H1 (cell line): ENCODE results near the gene DBF4B. TPM values are rescaled to one million over a fixed set of nuclear protein-coding genes. Genes with fewer than 3 reads are reported as not detected.
A peak's percentile ranks its signal among the peaks of the same experiment; 100 is the strongest.

Experiments used
- BCL11A ChIP-seq, 2 experiments: IDR thresholded peaks; one replicate each; pipeline ENCODE4 v1.6.1; 2011; ENCODE audit warnings: low read depth in 2 of 2, low read length in 2 of 2, mild to moderate bottlenecking in 2 of 2
- CHD7 ChIP-seq: fragments of 300-600 bp; sonication (generic); IDR thresholded peaks from 2 replicates; pipeline ENCODE4 v1.7.1; 2012; ENCODE audit warnings: low read length, moderate library complexity, mild to moderate bottlenecking, inconsistent platforms; ENCODE audit not compliant: insufficient replicate concordance
- E2F6 ChIP-seq: IDR thresholded peaks from 2 replicates; pipeline ENCODE4 v1.6.1; 2012; ENCODE audit warnings: inconsistent platforms
- KDM1A ChIP-seq: fragments of 200-600, 300-600 bp; sonication (generic); IDR thresholded peaks from 2 replicates; pipeline ENCODE4 v1.7.1; 2016; ENCODE audit warnings: mild to moderate bottlenecking, low read length, borderline replicate concordance
- MAX ChIP-seq: IDR thresholded peaks from 2 replicates; pipeline ENCODE4 v1.6.1; 2012; ENCODE audit warnings: inconsistent platforms
- POU5F1 ChIP-seq: IDR thresholded peaks from 2 replicates; pipeline ENCODE4 v1.6.1; 2011; ENCODE audit warnings: low read depth, mild to moderate bottlenecking, low read length, moderate library complexity
- TAF1 ChIP-seq: IDR thresholded peaks from 2 replicates; pipeline ENCODE4 v1.6.1; 2011; ENCODE audit warnings: mild to moderate bottlenecking, low read depth, low read length
- polyA plus RNA-seq, 7 experiments: library from polyadenylated mRNA; depleted of rRNA in 3 of 7; stranded (reverse) in 5 of 7; unstranded in 2 of 7; fragments of >200 nt in 5 of 7; fragments of 200-250 nt in 2 of 7; gene quantifications; 1 replicate in 5 of 7; 2 replicates in 1 of 7; 4 replicates in 1 of 7; pipeline versions ENCODE4 v1.2.1 to v1.2.3, GENCODE V29; 2011 to 2013; ENCODE audit warnings: missing spikeins in 2 of 7, mixed read lengths in 2 of 7
- total RNA-seq: library from RNA; stranded (reverse); fragmentation: NEBNext Ultra II Directional; extraction: Animal tissue kit (Norgen Biotek cat#: 25700); gene quantifications from 2 replicates; pipeline ENCODE4 v1.2.1, GENCODE V29; 2021

DBF4B gene
- total and polyA plus RNA-seq, 2 of the 8 experiments (the other 6 are each of a cell fraction or from before 2014, with no cell fraction given), result 20.2 to 26.9 TPM

GRCh38 chr17:44761932-44762810 lies 53.7 kb downstream of the DBF4B start (continued):
- TF ChIP-seq CHD7, result no peak
- TF ChIP-seq MAX, result no peak
- TF ChIP-seq KDM1A, result peak; percentile 64; the same call in 1 of the 2 replicates
- TF ChIP-seq E2F6, result no peak
- no peak for TF ChIP-seq BCL11A (IDR thresholded peaks at IDR 0.05; ENCODE audit: low read depth in 2 of 2, low read length in 2 of 2)
- no peak for TF ChIP-seq POU5F1
- TF ChIP-seq TAF1, result no peak
- TF ChIP-seq, all 59 proteins: peak for 1
